ENCODE measurements around the gene GBX1.

DNA sequence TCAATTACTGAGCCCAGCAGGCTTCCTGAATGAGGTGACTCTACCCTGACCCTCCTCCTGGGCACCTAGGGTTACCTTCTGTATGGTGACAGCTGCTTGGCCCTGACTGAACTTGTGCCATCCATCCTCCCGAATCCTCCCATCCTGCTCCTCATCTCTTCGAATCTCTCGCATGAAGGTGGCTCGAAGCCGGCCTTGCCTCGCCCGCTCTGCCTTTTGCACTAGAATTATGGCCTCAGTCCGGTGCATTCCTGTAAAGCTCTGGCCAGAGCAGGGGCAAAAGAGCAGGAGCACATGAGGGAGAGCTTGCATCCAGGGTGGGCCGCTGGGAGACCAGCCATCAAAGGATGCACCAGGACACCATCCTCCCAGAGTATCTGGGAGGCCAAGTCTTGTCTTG lies 35.3 kb upstream of the GBX1 start:
- TF ChIP-seq, protein P1, sequence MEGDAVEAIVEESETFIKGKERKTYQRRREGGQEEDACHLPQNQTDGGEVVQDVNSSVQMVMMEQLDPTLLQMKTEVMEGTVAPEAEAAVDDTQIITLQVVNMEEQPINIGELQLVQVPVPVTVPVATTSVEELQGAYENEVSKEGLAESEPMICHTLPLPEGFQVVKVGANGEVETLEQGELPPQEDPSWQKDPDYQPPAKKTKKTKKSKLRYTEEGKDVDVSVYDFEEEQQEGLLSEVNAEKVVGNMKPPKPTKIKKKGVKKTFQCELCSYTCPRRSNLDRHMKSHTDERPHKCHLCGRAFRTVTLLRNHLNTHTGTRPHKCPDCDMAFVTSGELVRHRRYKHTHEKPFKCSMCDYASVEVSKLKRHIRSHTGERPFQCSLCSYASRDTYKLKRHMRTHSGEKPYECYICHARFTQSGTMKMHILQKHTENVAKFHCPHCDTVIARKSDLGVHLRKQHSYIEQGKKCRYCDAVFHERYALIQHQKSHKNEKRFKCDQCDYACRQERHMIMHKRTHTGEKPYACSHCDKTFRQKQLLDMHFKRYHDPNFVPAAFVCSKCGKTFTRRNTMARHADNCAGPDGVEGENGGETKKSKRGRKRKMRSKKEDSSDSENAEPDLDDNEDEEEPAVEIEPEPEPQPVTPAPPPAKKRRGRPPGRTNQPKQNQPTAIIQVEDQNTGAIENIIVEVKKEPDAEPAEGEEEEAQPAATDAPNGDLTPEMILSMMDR (IDR thresholded peaks at IDR 0.05) = no peak
- TF ChIP-seq POLR2AphosphoS5 (IDR thresholded peaks at IDR 0.05) = no peak
- TF ChIP-seq POLR2A (IDR thresholded peaks at IDR 0.05) = no peak

Measured in breast epithelium (tissue), 3 donors.